ENCODE measurements around the gene CTDSPL. TPM values are rescaled to one million over a fixed set of nuclear protein-coding genes. Genes with fewer than 3 reads are reported as not detected.

Gene CTDSPL
- total RNA-seq, 1 experiment from 2014 or later = 34.4 TPM

DNA sequence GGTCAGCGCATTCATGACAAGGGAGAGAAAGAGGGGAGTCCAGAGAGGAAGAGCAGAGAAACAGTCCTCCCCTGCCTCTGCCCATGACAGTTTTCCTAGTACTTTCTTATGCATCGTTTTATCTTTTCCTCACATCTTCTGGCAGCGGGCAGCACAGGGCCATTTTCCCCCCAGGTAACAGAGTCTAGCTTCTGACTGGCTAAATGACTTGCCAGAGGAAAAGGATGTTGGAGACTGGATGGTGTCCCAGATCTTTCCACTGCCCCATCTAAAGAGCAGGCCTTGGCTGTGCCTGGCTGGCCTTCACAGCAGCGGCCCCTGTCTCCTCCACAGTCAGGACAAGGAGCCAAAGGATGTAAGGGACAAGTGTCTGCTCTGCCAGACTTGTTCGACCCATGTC, 59.3 kb downstream of the CTDSPL start (continued):
- TF ChIP-seq, protein P1, sequence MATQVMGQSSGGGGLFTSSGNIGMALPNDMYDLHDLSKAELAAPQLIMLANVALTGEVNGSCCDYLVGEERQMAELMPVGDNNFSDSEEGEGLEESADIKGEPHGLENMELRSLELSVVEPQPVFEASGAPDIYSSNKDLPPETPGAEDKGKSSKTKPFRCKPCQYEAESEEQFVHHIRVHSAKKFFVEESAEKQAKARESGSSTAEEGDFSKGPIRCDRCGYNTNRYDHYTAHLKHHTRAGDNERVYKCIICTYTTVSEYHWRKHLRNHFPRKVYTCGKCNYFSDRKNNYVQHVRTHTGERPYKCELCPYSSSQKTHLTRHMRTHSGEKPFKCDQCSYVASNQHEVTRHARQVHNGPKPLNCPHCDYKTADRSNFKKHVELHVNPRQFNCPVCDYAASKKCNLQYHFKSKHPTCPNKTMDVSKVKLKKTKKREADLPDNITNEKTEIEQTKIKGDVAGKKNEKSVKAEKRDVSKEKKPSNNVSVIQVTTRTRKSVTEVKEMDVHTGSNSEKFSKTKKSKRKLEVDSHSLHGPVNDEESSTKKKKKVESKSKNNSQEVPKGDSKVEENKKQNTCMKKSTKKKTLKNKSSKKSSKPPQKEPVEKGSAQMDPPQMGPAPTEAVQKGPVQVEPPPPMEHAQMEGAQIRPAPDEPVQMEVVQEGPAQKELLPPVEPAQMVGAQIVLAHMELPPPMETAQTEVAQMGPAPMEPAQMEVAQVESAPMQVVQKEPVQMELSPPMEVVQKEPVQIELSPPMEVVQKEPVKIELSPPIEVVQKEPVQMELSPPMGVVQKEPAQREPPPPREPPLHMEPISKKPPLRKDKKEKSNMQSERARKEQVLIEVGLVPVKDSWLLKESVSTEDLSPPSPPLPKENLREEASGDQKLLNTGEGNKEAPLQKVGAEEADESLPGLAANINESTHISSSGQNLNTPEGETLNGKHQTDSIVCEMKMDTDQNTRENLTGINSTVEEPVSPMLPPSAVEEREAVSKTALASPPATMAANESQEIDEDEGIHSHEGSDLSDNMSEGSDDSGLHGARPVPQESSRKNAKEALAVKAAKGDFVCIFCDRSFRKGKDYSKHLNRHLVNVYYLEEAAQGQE (IDR thresholded peaks at IDR 0.05; ENCODE audit: low read depth) = no peak
- no peak for TF ChIP-seq FOSL1 (IDR thresholded peaks at IDR 0.05; ENCODE audit: low read depth)

DNA sequence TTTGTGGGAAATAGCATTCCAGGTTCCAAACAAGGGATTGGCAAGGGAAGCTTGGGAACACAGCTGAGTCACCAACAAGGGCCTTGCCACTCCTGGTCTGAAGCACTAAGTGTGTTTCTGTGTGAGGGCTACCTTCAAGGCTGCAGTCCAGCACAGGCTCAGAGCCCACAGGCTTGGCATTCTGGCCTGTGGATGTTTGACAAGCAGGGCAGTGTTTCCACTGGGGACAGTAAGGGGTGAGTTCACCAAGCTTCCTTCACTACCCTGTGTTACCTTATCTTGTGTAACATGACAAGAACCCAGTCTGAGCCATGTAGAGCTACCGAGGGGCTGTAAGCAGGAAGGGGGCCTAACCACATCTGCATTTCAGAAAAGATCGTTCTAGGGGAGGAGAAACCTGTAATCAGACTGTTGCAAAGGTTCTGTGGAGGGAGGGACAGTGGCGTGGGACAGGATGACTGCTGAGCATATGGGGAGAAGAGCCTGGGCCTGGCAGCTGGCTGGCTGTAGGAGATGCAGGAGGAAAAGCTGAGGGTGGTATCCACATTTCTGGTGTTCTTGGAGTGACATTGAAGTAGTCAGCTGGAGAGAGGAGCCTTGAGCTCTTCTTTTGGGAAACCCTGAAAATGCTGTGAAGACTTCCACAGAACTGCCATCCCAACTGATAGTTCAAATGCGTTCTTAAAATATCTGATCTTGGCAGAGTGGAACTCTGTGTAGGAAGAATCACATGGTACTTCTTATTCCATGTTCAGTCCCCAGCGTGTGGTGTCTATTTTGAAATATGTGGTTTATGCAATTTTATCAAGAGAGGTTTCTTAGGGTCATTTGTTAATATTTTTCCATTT, 61.3 kb downstream of the CTDSPL start:
- DNase-seq (ENCODE audit: low read depth, low spot score) = no peak
- RAD21 ChIA-PET (ENCODE audit: low non-redundant PET in 1 of 2, low total read pairs in 2 of 2, uncharacterized antibody in 2 of 2, unreplicated experiment in 2 of 2) = no interaction called here

More for the DNA sequence above, 61.3 kb downstream of the CTDSPL start:
- H3K4me3 ChIP-seq (replicated peaks in 1 of 2; ENCODE audit: low read depth in 1 of 2, low read length in 2 of 2) = no peak overlapping the region
- H3K9ac ChIP-seq (ENCODE audit: low read length) = no peak overlapping the region
- intact Hi-C loops (cut with micrococcal nuclease) = no loop called here
- H4K20me1 ChIP-seq (ENCODE audit: insufficient read depth) = no peaks in the 10 kb centered on the region
- no peaks in the 10 kb centered on the region for H3K9me2 ChIP-seq (ENCODE audit: insufficient read depth)
- POLR2A ChIA-PET = no interaction called here
- ATAC-seq = peak; percentile 47; the same call in 1 of the 2 replicates
- H3K4me1 ChIP-seq (ENCODE audit: control insufficient read depth in 1 of 2, insufficient read depth in 2 of 2, low read length in 2 of 2) = peaks cover 0 to 9% of the 10 kb centered on the region in 2 experiments; a peak in 2 of 4 replicates
- no peak overlapping the region for H2AFZ ChIP-seq (ENCODE audit: low read depth, low read length, poor library complexity, severe bottlenecking)
- no peak overlapping the region for H3K27ac ChIP-seq (ENCODE audit: low read depth, low read length)
- peaks cover 2% of the 10 kb centered on the region; the same call in 1 of the 2 replicates for H3K79me2 ChIP-seq (ENCODE audit: insufficient read depth, low read length)
- no TSS peak for BruUV-seq (replicated peaks)
- no peaks in the 10 kb centered on the region for H3K36me3 ChIP-seq (ENCODE audit: control insufficient read depth in 1 of 2, insufficient read depth in 2 of 2, low read length in 2 of 2)
- no peak overlapping the region; the same call in 1 of the 2 replicates for H3K4me2 ChIP-seq (ENCODE audit: low read length)
- CTCF ChIA-PET = interaction anchor here (0.7 kb wide), 1 partner anchor 965 kb away, joined by 5 read pairs; no protein-coding TSS in a partner anchor
- H3K9me3 ChIP-seq (ENCODE audit: control insufficient read depth in 1 of 2, insufficient read depth in 1 of 2, low read depth in 1 of 2, low read length in 2 of 2) = no peaks in the 10 kb centered on the region
- TF ChIP-seq ELF1 (IDR thresholded peaks at IDR 0.05; ENCODE audit: borderline replicate concordance, low read depth) (no peak), TCF7L2 (IDR thresholded peaks at IDR 0.05; ENCODE audit: borderline replicate concordance, extremely low read depth, insufficient read depth, insufficient read length) (no peak), POLR2A (IDR thresholded peaks at IDR 0.05; ENCODE audit: borderline replicate concordance, extremely low read depth, insufficient read depth, insufficient read length) (no peak), CEBPB (IDR thresholded peaks at IDR 0.05; ENCODE audit: low read depth) (no peak), YY1 (IDR thresholded peaks at IDR 0.05; ENCODE audit: extremely low read depth, insufficient replicate concordance, low read depth, low read length) (no peak), ZNF274 (IDR thresholded peaks at IDR 0.05; ENCODE audit: low read depth, low read length) (no peak), CBX3 (IDR thresholded peaks at IDR 0.05; ENCODE audit: low read depth) (no peak), JUND (IDR thresholded peaks at IDR 0.05) (no peak)
- H3K27me3 ChIP-seq (ENCODE audit: insufficient read depth, low read length) = no peaks in the 10 kb centered on the region

Measured in HCT116 (cell line).